NCI-H446 (cell line): ENCODE measurements around the gene VPS37C.

Source experiments
- DNase-seq, 2 experiments: peaks; one replicate each; lab custom pipeline; 2025; lab: John Stamatoyannopoulos, UW

Gene VPS37C

DNA sequence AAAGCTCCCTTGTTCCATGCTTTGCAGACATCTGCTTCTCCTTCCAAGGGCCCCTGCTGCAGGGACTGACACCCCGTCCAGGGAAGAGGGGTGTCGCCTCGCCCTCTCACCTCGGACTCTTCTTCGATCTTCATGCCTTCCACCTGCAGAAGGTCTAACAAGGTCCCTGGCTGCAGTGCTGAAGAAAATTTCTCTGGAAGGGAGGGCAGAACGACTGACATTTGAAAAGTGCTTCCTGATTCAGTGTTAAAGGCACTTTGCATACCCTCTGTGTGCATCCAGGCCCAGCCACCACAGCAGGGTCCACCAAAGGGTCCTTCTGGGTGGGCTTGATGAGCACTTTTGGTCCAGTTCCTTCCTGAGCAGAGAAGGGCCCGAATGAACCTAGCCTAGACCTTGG is 28.1 kb downstream of the VPS37C start:
- DNase-seq = no peak

DNA sequence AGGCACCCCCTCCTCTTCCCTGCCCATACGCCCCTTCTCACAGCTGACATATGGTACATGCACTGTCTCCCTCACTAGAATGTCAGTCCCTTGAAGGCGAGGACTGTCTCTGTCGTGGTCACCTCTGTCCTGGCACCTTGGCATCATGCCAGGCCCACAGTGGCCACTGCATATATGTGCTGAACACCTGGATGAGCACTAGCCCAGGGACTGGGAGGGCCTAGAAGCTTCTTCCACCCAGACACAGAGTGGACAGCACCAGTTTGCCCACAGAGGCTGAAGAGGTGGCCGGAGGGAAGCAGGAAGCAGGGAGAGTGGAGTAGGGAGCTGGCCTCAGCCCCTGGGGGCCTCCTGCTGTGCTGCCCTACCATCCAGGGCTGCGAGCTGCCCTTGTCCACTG is 28.6 kb downstream of the VPS37C start:
- no peak for DNase-seq

DNA sequence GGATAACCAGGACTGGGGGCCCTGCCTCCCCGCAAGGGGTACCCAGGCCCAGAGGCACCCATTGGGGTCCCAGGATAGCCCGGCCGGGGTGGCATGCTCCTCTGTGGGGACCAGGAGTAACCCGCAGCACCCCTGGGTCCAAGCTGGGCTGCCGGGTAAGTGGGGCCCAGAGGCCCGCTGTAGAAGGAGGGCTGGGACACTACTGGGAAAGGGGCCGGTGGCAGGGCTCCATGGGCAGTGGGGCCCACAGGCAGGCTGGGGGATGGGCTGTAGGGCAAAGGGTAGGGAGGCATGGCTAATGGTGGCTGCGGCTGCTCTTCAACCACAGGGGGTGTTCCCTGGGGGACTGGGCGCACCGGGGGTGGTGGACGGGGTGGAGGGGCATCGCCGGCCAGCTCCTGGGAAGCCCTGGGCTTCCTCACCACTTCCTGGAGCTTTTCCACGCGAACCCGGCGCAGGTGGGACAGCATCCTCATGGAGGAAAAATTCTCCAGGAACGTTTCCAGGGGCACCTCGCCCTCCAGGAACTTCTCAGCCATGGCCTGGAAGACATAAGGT is 29.1 kb downstream of the VPS37C start:
- no peak for DNase-seq

DNA sequence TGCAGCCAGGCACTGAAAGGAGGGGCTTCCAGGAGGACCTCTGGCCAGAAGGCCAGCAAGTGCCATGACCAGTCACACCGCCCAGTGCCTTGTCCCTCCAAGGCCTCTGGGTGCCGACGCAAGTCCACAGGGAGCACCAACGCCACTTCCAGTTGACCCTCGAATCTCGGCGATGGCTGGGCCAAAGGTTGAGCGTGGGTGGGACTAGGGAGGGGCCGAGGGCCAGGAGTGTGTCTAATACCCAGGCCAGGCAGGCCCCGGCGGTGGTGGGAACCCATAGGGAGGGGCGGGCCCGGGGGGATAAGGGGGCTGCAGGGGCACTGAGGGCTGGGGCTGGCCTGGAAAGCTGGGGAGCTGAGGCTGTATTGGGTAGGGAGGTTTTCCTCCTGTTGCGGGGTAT is 29.6 kb downstream of the VPS37C start:
- no peak for DNase-seq

DNA sequence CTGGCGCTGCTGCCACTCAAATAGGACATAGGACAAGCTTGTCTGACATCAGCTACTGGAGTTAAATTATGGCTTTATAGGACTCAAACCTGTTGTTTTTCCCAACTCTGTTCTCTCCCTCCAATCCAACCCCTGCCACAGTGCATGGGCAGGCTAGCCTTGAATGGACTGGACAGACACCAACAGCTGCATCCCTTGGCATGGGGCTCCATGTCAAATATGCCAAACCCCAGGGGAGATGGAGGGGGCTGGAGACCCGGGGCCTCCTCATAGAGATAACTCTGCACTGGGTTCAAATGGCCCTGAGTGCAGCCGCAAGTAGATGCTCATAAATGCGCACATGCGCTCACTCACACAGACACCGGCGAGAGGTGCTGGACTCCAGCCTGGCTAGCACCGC is 30.0 kb downstream of the VPS37C start:
- no peak for DNase-seq

DNA sequence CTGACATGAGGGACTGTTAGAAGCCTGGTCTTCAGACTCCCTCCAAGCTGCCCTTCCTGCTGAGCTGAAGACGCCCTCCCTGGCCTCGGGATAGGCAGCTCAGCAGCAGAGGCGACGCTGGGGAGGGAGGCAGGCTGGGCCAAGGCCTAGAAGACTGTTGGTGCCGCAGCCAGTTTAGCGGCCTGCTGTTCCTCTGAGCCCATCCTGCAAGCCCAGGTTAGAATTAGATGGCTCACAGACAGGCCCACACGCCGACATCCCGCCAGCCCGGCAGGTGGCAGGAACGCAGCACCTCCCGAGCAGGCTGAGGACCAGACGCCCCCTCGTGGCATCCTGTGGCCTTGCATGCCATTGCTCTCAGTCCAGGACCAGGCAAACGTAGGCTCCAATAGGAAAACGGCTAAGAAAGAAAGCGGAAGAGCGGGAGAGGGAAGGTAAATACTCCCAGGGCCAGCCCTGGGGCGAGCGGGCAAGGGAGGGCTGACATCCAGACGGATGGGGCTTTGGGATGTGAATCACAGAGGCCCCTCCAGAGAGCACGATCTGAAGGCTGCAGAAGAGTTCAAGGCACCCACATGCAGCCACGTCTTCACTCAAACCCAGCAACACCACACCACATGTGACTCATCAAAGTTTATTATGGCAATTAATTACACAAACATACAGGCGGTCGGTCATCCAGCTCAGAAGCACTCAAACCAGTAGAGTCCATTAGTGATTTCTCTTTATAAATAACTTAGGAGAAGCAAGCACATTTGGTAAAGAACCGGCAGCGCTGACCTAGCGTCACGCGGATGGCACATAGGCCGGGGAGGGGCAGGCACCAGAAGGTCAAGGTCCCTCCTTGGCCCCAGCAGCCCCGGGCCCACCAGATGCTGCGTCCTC is 31.3 kb downstream of the VPS37C start:
- DNase-seq = no peak

DNA sequence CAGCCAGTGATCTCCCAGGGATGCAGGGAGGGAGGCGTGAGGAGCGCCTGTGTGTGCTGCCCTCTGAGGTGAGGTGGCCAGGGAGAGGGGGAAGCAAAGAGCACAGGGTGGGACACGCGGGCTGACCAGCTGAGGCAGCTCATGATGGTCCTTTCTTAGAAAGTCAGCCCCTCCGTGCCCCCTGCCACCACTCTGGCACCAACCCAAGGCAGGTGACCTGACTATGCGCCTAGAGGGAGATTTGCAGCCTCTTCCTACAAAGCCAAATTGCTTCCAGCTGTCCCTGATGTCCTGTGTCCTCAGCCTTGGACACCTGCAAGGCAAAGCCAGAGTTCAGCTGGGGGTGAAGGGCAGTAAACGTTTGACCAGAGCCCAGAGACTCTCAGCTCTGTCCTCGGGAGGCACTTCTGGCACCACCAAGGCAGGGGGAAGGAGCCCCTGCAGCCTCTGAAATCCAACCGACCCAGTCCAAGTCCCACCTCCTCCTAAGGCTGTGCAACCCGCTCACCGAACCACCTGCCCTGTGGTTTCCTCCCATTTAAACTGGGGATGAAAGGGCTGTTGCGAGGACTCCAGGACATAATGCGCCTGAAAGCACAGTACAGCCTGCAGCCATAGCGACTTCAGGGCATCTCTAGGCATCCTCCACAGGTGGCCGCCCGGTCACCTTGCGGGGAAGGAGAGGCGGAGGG is 32.1 kb downstream of the VPS37C start:
- DNase-seq = no peak

DNA sequence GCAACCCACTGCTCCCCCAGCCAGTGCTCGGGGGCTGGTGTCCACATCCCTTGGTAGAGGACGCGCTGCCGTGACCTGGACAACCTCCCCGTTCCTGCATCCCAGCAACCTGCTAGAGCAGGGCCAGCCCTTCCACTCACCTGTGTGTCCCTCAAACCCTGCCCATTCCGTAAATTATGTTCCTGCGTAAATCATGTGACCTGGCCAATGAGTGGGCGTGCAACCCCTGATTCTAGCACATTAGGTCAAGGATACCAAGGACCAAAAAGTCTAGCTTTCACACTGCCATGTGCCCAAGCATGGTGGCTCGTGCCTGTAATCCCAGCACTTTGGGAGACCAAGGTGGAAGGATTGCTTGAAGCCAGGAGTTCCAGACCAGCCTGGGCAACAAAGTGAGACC is 33.2 kb downstream of the VPS37C start:
- no peak for DNase-seq

DNA sequence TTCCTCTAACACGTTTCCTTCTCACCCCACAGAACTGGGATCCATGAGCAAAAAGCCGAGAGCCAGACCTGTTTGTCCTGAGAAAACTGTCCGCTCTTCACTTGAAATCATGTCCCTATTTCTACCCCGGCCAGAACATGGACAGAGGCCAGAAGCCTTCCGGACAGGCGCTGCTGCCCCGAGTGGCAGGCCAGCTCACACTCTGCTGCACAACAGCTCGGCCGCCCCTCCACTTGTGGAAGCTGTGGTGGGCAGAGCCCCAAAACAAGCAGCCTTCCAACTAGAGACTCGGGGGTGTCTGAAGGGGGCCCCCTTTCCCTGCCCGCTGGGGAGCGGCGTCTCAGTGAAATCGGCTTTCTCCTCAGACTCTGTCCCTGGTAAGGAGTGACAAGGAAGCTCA is 35.0 kb downstream of the VPS37C start:
- DNase-seq = no peak

DNA sequence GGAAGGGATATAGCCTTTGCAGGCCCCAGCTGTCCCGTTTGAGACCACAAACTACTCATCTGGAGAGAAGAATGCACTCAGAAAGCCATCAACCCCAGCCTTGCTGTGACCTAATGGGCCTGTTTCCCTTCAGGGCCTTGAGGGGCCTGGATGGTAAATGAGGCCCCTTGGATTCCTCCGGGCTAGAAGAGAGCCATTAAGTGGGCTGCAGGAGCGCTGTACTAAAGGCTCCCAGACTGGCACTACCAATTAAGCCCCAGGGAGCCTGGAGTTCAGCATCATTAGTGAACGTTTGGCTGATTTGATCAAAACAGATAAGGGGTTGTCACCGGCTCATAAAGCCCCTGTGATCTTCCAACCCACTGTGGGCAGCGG is 35.9 kb downstream of the VPS37C start:
- no peak for DNase-seq

DNA sequence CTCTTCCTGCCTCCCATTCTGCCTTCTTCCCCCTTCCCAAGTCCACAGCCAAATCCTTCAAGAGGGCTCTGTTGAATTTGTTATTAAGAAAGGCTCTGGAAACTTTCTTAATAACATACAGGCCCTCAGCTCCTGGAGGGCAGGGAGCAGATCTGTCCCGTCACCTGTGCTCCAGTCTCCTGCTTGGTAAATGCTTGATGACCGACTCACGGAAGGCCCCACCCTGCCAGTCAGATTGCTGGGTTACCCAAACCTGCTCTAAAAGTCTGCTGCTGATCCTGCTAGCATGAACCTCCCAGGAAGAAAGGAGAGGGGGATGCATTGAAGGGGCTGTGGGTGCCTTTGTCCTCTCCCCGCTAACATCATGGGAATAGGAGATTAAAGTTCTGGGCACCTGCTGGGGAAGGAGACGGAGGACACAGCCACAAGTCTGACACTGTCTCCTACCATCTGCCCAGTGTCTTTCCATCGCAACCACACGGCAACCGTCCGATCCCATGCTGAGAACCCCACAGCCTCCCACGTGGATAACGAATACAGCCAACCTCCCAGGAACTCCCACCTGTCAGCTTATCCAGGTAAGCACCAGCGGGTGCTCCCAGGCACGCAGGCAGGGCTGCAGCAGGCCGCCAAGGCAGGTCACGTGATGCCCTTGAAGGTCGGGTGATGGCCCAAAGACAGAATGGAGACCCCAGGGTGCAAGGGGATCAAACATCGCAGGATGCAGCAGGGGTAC is 36.5 kb downstream of the VPS37C start:
- no peak for DNase-seq

DNA sequence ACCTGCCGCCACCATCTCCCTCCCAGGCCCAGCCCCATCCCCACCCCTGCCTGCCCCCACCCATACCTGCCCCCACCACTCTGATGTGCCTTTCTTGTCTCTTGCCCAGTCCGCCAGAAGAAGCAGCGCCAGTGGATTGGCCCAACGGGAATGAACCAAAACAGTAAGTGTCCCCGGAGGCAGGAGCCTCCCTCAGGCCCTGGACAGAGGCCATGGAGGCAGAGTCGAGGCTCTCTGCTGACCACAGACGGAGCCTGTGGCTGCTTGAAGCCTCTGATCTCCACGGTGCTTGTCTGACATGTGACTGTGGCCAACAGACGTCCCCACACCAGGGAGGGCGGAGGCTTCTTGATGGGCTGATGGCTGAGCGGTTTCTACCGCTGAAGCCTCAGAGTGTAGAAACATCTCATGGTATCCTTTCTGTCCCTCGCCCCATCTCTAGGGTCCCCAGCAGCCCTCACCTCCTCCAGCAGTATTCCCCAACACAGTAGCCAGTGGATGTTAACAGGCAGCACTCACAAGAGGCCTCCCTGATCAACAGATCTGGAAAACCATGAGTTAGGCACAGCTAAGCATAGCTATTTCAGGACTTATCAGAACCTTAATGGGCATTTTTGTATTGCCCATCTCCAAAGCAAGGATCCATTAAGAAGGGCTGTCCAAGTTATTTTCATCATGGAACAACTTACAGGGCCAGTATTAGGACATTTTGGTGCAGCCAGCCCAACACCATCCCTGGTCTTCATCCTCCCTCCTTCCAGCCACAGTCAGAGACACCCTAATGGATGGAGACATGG is 37.3 kb downstream of the VPS37C start:
- no peak for DNase-seq

DNA sequence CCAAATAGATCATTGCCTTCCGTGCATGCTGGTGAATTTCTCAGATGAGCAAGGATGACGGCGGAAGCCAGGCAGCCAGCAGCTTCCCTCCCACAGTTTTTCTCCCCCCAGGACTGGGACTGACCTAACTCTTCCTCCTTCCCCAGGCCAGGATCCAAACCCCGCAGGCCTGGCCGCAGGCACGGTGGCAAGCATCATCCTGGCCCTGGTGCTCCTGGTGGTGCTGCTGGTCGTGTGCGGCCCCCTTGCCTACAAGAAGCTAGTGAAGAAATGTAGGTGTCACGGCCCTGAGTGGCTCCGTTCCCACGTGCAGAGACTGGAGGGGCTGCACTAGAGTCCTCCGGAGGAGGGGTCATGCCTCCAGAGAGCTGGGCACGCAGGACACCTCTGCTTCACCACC is 38.5 kb downstream of the VPS37C start:
- DNase-seq = no peak

DNA sequence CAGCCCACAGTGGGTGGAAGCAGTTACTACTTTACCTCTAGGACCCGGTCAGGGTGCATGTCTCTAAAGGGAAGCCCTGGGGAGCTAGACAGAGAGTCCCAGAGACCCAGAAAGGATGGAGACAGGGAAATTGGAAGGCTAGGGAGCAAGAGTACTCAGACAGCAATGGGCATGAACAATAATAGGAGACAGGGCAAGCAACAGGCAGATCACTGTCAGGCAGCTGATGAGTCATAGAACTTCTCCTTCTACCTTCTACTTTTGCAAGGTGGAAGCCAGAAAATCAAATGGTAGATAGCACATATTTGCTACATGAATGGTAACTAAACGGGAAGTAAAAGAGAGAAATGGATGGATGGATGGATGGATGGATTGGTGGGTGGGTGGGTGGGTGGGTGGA is 39.3 kb downstream of the VPS37C start:
- no peak for DNase-seq

DNA sequence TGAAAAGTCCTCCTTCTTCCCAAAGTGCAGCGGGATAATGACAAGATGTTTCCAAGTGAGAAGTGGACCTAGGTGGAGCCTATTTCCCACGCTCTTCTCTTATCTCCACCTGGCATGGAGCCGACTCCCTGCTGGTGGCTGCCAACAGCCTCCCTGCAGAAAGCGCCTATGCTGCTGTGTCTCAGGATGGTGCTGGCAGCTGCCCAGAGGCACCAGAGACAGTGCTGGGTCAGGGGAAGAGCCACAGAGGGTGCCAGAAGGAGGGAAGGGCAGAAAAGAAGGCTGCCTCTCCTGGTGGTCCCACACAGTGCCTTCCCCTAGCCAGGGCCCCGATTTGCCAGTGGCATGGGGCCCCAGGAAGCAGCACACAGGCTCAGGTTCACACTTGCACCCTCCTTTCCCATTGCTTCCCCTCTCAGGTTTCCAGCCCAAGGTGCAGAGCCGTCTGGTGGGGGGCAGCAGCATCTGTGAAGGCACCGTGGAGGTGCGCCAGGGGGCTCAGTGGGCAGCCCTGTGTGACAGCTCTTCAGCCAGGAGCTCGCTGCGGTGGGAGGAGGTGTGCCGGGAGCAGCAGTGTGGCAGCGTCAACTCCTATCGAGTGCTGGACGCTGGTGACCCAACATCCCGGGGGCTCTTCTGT is 39.9 kb downstream of the VPS37C start:
- no peak for DNase-seq

DNA sequence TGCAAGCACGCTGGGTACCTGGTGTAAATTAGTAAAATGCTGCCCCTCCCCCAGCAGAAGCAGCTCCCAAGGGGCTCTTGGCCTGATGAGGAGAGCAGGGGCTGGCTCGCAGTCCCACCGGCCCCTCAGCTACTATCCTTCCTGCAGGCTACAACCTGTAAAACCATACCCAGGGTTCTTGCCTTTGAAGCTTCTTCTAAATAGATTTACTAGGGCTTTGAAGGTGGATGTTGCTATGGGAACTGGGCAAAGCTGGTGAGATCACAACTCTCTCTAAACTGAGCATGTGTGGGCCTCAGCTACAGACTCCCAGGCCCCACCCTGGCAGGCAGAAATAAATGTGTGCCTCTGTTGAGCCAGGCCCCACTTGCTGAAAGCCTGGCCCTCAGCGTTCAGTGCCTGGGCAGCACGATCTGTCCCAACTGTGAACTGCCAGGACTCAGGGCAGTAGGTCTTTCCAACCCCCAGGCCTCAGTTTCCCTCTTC is 40.5 kb downstream of the VPS37C start:
- no peak for DNase-seq

DNA sequence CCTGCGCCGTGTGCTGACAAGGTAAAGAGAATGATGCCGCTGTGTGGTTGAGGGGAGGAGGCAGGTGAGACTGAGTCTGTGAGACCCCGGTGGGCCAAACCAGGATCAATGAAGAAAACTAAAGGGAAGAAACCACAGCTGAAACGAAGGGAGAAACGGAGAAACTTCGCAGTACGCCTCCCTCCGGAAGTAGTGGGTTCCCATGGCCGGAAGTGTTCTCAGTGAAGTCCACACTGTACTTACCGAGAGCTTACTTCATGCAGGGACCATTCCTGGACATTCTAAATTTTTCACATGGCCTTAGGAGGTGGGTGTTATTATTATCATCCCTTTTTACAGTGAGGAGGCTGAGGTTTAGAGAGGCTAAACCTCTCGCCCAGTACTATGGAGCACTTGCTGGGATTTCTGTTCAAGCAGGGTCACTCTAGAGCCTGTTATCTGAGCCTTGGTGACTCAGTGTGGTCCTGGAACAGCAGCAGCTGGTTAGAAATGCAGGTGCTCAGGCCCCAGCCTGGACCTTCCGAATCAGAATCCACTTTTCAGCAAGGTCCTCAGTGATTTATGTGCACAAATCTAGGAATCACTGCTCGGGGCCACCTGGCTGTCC is 41.0 kb downstream of the VPS37C start:
- no peak for DNase-seq

DNA sequence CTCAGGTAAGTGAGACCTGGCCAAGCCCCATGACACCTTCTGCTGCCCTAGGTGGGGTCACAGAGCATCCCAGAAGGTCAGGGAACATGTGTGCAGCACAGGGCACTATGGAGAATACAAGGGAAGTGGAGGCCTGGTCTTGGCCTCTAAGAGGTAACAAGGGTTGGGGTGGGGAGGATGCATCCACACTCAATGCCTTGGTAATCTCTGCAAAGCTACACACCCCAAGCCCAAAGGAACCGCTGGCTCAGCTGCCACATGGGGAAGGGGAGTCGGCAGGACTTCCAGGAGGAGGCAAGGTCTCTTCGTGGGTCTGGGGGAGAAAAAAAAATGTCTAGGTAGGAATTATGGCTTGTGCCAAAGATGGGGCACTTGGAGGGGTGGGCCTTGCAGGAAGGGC is 41.7 kb downstream of the VPS37C start:
- no peak for DNase-seq

DNA sequence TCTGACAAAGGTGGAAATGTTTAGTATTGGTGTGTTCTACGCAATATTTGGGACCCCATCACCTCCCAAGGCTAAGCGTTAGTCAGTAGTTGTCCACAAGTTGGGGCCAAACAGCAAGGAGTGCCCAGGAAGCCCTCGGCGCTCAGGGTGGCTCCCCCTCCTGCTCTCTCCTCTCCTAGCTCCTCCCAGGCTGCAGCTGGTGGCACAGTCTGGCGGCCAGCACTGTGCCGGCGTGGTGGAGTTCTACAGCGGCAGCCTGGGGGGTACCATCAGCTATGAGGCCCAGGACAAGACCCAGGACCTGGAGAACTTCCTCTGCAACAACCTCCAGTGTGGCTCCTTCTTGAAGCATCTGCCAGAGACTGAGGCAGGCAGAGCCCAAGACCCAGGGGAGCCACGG is 42.2 kb downstream of the VPS37C start:
- DNase-seq = no peak

DNA sequence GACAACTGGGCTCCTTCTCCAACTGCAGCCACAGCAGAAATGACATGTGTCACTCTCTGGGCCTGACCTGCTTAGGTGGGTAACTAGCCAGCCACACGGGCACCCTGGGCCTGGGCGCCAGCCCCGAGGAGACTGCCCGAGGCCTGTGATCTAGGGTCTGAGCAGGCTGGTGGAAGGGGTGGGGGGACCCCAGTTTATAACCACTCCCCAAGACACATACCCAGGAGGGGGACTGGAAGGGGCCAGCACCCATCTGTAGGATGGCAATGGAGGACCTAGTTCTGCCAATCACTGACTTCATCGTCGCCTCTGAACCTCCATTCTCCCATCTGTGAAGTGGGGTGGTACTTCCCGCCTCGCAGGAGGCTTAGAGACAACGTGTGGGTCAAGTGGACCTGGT is 42.8 kb downstream of the VPS37C start:
- DNase-seq = no peak

DNA sequence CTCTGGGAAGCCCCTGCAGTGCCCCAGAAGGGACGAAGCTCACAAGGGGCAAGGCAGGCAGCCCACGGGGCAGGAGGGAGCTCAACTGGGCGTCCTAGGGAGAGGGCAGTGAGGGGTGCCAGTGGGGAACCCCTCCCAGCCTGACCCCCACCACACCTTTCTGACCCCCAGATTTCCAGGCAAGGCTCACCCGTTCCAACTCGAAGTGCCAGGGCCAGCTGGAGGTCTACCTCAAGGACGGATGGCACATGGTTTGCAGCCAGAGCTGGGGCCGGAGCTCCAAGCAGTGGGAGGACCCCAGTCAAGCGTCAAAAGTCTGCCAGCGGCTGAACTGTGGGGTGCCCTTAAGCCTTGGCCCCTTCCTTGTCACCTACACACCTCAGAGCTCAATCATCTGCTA is 43.2 kb downstream of the VPS37C start:
- no peak for DNase-seq
